Measurements from ENCODE around the gene CTSF.
"Not testable (repeated sequence)": the region's sequence is repeated elsewhere in the genome, so short reads cannot be mapped to it uniquely, and the experiment has no call there.

Gene CTSF

GRCh38 chr11:66568124-66568916 lies at the start of gene CTSF:
CTSF (minus strand) TSS chr11:66568606; CDS start chr11:66568486, 120 bp downstream.
- Mint-ChIP-seq H3K4me1 (peaks cover 3% of the 10 kb centered on the region), H3K27me3 (peaks cover 6% of the 10 kb centered on the region), H3K9me3 (no peaks in the 10 kb centered on the region), H3K27ac (no peak within 1 kb of the TSS), H3K4me3 (peak within 1 kb of the TSS; percentile 82), H3K36me3 (peaks cover 4% of the 10 kb centered on the region)
- DNase-seq (ENCODE audit: low spot score in 2 of 2) (peak; percentile 56 to 59), ATAC-seq (ENCODE audit: low read depth) (peak; percentile 94)

GRCh38 chr11:66617155-66617834 lies 48.9 kb upstream of the CTSF start:
- Mint-ChIP-seq H3K36me3 (peaks cover 13% of the 10 kb centered on the region), H3K9me3 (no peaks in the 10 kb centered on the region), H3K4me1 (peaks cover 36% of the 10 kb centered on the region), H3K27ac (peak overlapping the region; percentile 98), H3K27me3 (no peaks in the 10 kb centered on the region), H3K4me3 (peak overlapping the region; percentile 94)
- no peak for ATAC-seq (ENCODE audit: low read depth)
- DNase-seq (ENCODE audit: low spot score in 2 of 2) = no peak

GRCh38 chr11:66616379-66617154 lies 48.2 kb upstream of the CTSF start, which contains the start of gene RBM14:
RBM14 (plus strand) TSS chr11:66616630; CDS start chr11:66616721, 91 bp downstream.
- H3K4me1 Mint-ChIP-seq = peaks cover 37% of the 10 kb centered on the region
- peaks cover 13% of the 10 kb centered on the region for H3K36me3 Mint-ChIP-seq
- H3K9me3 Mint-ChIP-seq = no peaks in the 10 kb centered on the region
- ATAC-seq (ENCODE audit: low read depth) (peak; percentile 81), DNase-seq (ENCODE audit: low spot score in 2 of 2) (peak; percentile 96 to 98)
- peak within 1 kb of the TSS; percentile 98 for H3K27ac Mint-ChIP-seq
- H3K27me3 Mint-ChIP-seq = no peaks in the 10 kb centered on the region
- H3K4me3 Mint-ChIP-seq = peak within 1 kb of the TSS; percentile 94

- Mint-ChIP-seq H3K4me1 (peaks cover 45% of the 10 kb centered on the region), H3K36me3 (peaks cover 8% of the 10 kb centered on the region), H3K4me3 (no peak overlapping the region), H3K27me3 (no peaks in the 10 kb centered on the region), H3K9me3 (no peaks in the 10 kb centered on the region), H3K27ac (no peak overlapping the region)
- no peak for ATAC-seq (ENCODE audit: low read depth)
- no peak for DNase-seq (ENCODE audit: low spot score in 2 of 2)
Observed at GRCh38 chr11:66614073-66614472, 45.7 kb upstream of the CTSF start.

- no peak for ATAC-seq (ENCODE audit: low read depth)
- Mint-ChIP-seq H3K36me3 (peaks cover 2% of the 10 kb centered on the region), H3K9me3 (no peaks in the 10 kb centered on the region), H3K4me1 (peaks cover 35% of the 10 kb centered on the region), H3K27ac (no peak overlapping the region), H3K4me3 (peak overlapping the region; percentile 37), H3K27me3 (no peaks in the 10 kb centered on the region)
- DNase-seq (ENCODE audit: low spot score in 2 of 2) = no peak
Observed at GRCh38 chr11:66612458-66612857, 44.1 kb upstream of the CTSF start.

- ATAC-seq (ENCODE audit: low read depth) (no peak), DNase-seq (ENCODE audit: low spot score in 2 of 2) (no peak)
- H3K27me3 Mint-ChIP-seq = no peaks in the 10 kb centered on the region
- peaks cover 2% of the 10 kb centered on the region for H3K36me3 Mint-ChIP-seq
- H3K27ac Mint-ChIP-seq = peak overlapping the region; percentile 48
- H3K9me3 Mint-ChIP-seq = no peaks in the 10 kb centered on the region
- H3K4me3 Mint-ChIP-seq = peak overlapping the region; percentile 14
- H3K4me1 Mint-ChIP-seq = peaks cover 31% of the 10 kb centered on the region
Observed at GRCh38 chr11:66609721-66610617, 41.6 kb upstream of the CTSF start.

- no peaks in the 10 kb centered on the region for H3K9me3 Mint-ChIP-seq
- no peak overlapping the region for H3K4me3 Mint-ChIP-seq
- H3K27me3 Mint-ChIP-seq = no peaks in the 10 kb centered on the region
- peaks cover 4% of the 10 kb centered on the region for H3K36me3 Mint-ChIP-seq
- H3K4me1 Mint-ChIP-seq = peaks cover 29% of the 10 kb centered on the region
- H3K27ac Mint-ChIP-seq = no peak overlapping the region
- ATAC-seq (ENCODE audit: low read depth) = no peak
- DNase-seq (ENCODE audit: low spot score in 2 of 2) = no peak
Observed at GRCh38 chr11:66607126-66607834, 38.9 kb upstream of the CTSF start.

GRCh38 chr11:66606608-66607007 lies 38.2 kb upstream of the CTSF start:
- H3K36me3 Mint-ChIP-seq; H3K27ac Mint-ChIP-seq; H3K27me3 Mint-ChIP-seq; H3K9me3 Mint-ChIP-seq; ATAC-seq (ENCODE audit: low read depth); DNase-seq (ENCODE audit: low spot score in 2 of 2); H3K4me3 Mint-ChIP-seq: not testable (repeated sequence)
- peaks cover 24% of the 10 kb centered on the region for H3K4me1 Mint-ChIP-seq

GRCh38 chr11:66604155-66604554 lies 35.7 kb upstream of the CTSF start:
- Mint-ChIP-seq H3K36me3 (peaks cover 5% of the 10 kb centered on the region), H3K27me3 (no peaks in the 10 kb centered on the region), H3K4me3 (no peak overlapping the region), H3K27ac (no peak overlapping the region), H3K9me3 (no peaks in the 10 kb centered on the region), H3K4me1 (peaks cover 13% of the 10 kb centered on the region)
- no peak for ATAC-seq (ENCODE audit: low read depth)
- DNase-seq (ENCODE audit: low spot score in 2 of 2) = no peak

GRCh38 chr11:66603072-66603471 lies 34.7 kb upstream of the CTSF start:
- Mint-ChIP-seq H3K4me1 (peaks cover 11% of the 10 kb centered on the region), H3K4me3 (no peak overlapping the region)

GRCh38 chr11:66600631-66601233 lies 32.3 kb upstream of the CTSF start:
- Mint-ChIP-seq H3K9me3 (no peaks in the 10 kb centered on the region), H3K36me3 (peaks cover 5% of the 10 kb centered on the region), H3K4me3 (no peak overlapping the region), H3K27ac (peak overlapping the region; percentile 19), H3K4me1 (peaks cover 9% of the 10 kb centered on the region), H3K27me3 (no peaks in the 10 kb centered on the region)
- no peak for DNase-seq (ENCODE audit: low spot score in 2 of 2)
- ATAC-seq (ENCODE audit: low read depth) = peak; percentile 49

More at GRCh38 chr11:66603072-66603471, 34.7 kb upstream of the CTSF start:
- no peaks in the 10 kb centered on the region for H3K27me3 Mint-ChIP-seq
- DNase-seq (ENCODE audit: low spot score in 2 of 2) (no peak), ATAC-seq (ENCODE audit: low read depth) (no peak)
- H3K9me3 Mint-ChIP-seq = no peaks in the 10 kb centered on the region
- H3K36me3 Mint-ChIP-seq = peaks cover 5% of the 10 kb centered on the region
- H3K27ac Mint-ChIP-seq = no peak overlapping the region

GRCh38 chr11:66600219-66600618 lies 31.8 kb upstream of the CTSF start:
- H3K9me3 Mint-ChIP-seq = no peaks in the 10 kb centered on the region
- H3K36me3 Mint-ChIP-seq = peaks cover 5% of the 10 kb centered on the region
- ATAC-seq (ENCODE audit: low read depth) (no peak), DNase-seq (ENCODE audit: low spot score in 2 of 2) (no peak)
- H3K4me1 Mint-ChIP-seq = peaks cover 14% of the 10 kb centered on the region
- H3K27ac Mint-ChIP-seq = peak overlapping the region; percentile 19
- no peaks in the 10 kb centered on the region for H3K27me3 Mint-ChIP-seq
- no peak overlapping the region for H3K4me3 Mint-ChIP-seq

Data from memory B cell (primary cell).